Measurements from ENCODE around the gene C10orf67. TPM values are rescaled to one million over a fixed set of nuclear protein-coding genes. Genes with fewer than 3 reads are reported as not detected.

C10orf67 gene
- total RNA-seq, 1 experiment from 2014 or later = not detected

GRCh38 chr10:23156447-23157150 is 188.0 kb downstream of the C10orf67 start:
- ChIA-PET CTCF (interaction anchor here (1.3 to 2.2 kb wide), 2 partner anchors 11 to 136 kb away, joined by 3 to 10 read pairs; no protein-coding TSS in a partner anchor), RAD21 (ENCODE audit: low non-redundant PET in 1 of 2, low total read pairs in 2 of 2, uncharacterized antibody in 2 of 2, unreplicated experiment in 2 of 2) (no interaction called here), POLR2A (no interaction called here)
- H3K79me2 ChIP-seq (ENCODE audit: insufficient read depth, low read length) = no peaks in the 10 kb centered on the region
- no peaks in the 10 kb centered on the region for H3K36me3 ChIP-seq (ENCODE audit: control insufficient read depth in 1 of 2, insufficient read depth in 2 of 2, low read length in 2 of 2)
- no peak overlapping the region for H3K4me3 ChIP-seq (replicated peaks in 1 of 2; ENCODE audit: low read depth in 1 of 2, low read length in 2 of 2)
- no peak for DNase-seq (ENCODE audit: low read depth, low spot score)
- no peak for ATAC-seq
- H4K20me1 ChIP-seq (ENCODE audit: insufficient read depth) = no peaks in the 10 kb centered on the region
- H2AFZ ChIP-seq (ENCODE audit: low read depth, low read length, poor library complexity, severe bottlenecking) = no peak overlapping the region
- peaks cover 4% of the 10 kb centered on the region; the same call in 1 of the 2 replicates for H3K27me3 ChIP-seq (ENCODE audit: insufficient read depth, low read length)
- intact Hi-C loops (cut with micrococcal nuclease) = loop anchor here (5.0 to 10.0 kb wide), 3 partner anchors 156 to 1361 kb away; no protein-coding TSS in a partner anchor
- TF ChIP-seq ATF3 (IDR thresholded peaks at IDR 0.05) (no peak), SRF (IDR thresholded peaks at IDR 0.05; ENCODE audit: low read depth) (no peak), CTCF (IDR thresholded peaks at IDR 0.05 in 2 of 3, conservative IDR thresholded peaks at IDR 0.05 in 1 of 3; ENCODE audit: borderline replicate concordance in 1 of 3, insufficient read depth in 1 of 3, low read depth in 2 of 3, low read length in 2 of 3) (no peak), ELF1 (IDR thresholded peaks at IDR 0.05; ENCODE audit: borderline replicate concordance, low read depth) (no peak), POLR2AphosphoS5 (IDR thresholded peaks at IDR 0.05; ENCODE audit: low read depth, low read length) (no peak), ZBTB33 (IDR thresholded peaks at IDR 0.05; ENCODE audit: extremely low read depth, insufficient replicate concordance, low read length) (no peak)
- H3K27ac ChIP-seq (ENCODE audit: low read depth, low read length) = no peak overlapping the region
- no peak overlapping the region for H3K4me2 ChIP-seq (ENCODE audit: low read length)
- BruUV-seq (replicated peaks) = no TSS peak
- no peaks in the 10 kb centered on the region for H3K9me2 ChIP-seq (ENCODE audit: insufficient read depth)
- H3K4me1 ChIP-seq (ENCODE audit: control insufficient read depth in 1 of 2, insufficient read depth in 2 of 2, low read length in 2 of 2) = peaks cover 0 to 10% of the 10 kb centered on the region in 2 experiments; a peak in 2 of 4 replicates
- H3K9ac ChIP-seq (ENCODE audit: low read length) = no peak overlapping the region
- no peaks in the 10 kb centered on the region for H3K9me3 ChIP-seq (ENCODE audit: control insufficient read depth in 1 of 2, insufficient read depth in 1 of 2, low read depth in 1 of 2, low read length in 2 of 2)

Data from HCT116 (cell line).